SK-N-SH (cell line): ENCODE results near the gene PSAP. TPM values are rescaled to one million over a fixed set of nuclear protein-coding genes. Genes with fewer than 3 reads are reported as not detected.

ENCODE experiments used
- CTCF ChIA-PET: fragments of 300-600, 350-600 bp; formaldehyde crosslinking; extraction: SDS; loops from one replicate; lab custom pipeline; 2021; lab: Yijun Ruan, JAX
- POLR2A ChIA-PET: fragments of 350-600 bp; sonication (Branson Sonifier 250); formaldehyde crosslinking; extraction: SDS; loops from one replicate; lab custom pipeline; 2020; ENCODE audit warnings: antibody characterized with exemption, inconsistent platforms; lab: Yijun Ruan, JAX
- DNase-seq: peaks from one replicate; pipeline ENCODE4 v3.0.0; 2012
- H2AFZ ChIP-seq: fragments of 200-600 bp; sonication (generic); 2 replicates; pipeline ENCODE4 v1.8.1; 2016; ENCODE audit warnings: antibody characterized with exemption, mild to moderate bottlenecking, low read depth
- H3F3A ChIP-seq: fragments of 200-600 bp; sonication (generic); replicated peaks from 2 replicates; pipeline ENCODE3; 2016; ENCODE audit warnings: antibody characterized with exemption, mild to moderate bottlenecking; ENCODE audit not compliant: insufficient read depth
- H3K27ac ChIP-seq, 2 experiments: fragments of 200-500 bp in 1 of 2; fragments of 200-600 bp in 1 of 2; sonication (Bioruptor generic) in 1 of 2; sonication (generic), shearing (Covaris generic) in 1 of 2; 2 replicates each; pipeline versions ENCODE4 v1.5.1 to v1.6.1; 2014 to 2016; ENCODE audit warnings: low read depth in 2 of 2, inconsistent platforms in 1 of 2, low read length in 1 of 2, mild to moderate bottlenecking in 1 of 2, mixed read lengths in 1 of 2
- H3K27me3 ChIP-seq: fragments of 200-600 bp; sonication (generic), shearing (Covaris generic); 2 replicates; pipeline ENCODE4 v1.6.1; 2016; ENCODE audit warnings: mixed run types; ENCODE audit not compliant: insufficient read depth
- H3K36me3 ChIP-seq, 2 experiments: fragments of 200-500 bp in 1 of 2; fragments of 200-600 bp in 1 of 2; sonication (Bioruptor generic) in 1 of 2; sonication (generic) in 1 of 2; replicated peaks in 1 of 2; 2 replicates each; pipeline versions ENCODE3 to v1.5.1; 2014 to 2016; ENCODE audit warnings: low read length in 1 of 2, mild to moderate bottlenecking in 1 of 2; ENCODE audit not compliant: insufficient read depth in 2 of 2, control insufficient read depth in 1 of 2
- H3K4me1 ChIP-seq, 2 experiments: fragments of 200-500 bp in 1 of 2; fragments of 200-600 bp in 1 of 2; sonication (Bioruptor generic) in 1 of 2; sonication (generic), shearing (Covaris generic) in 1 of 2; 2 replicates each; pipeline versions ENCODE4 v1.5.1 to v1.6.1; 2014 to 2016; ENCODE audit warnings: low read depth in 1 of 2, low read length in 1 of 2, mixed run types in 1 of 2; ENCODE audit not compliant: insufficient read depth in 2 of 2, control insufficient read depth in 1 of 2
- H3K4me2 ChIP-seq: fragments of 200-600 bp; sonication (generic), shearing (Covaris generic); 2 replicates; pipeline ENCODE4 v1.6.1; 2017; ENCODE audit warnings: mixed run types
- H3K4me3 ChIP-seq, 2 experiments: fragments of 200-500 bp in 1 of 2; fragments of 200-600 bp in 1 of 2; sonication (Bioruptor generic) in 1 of 2; sonication (generic), shearing (Covaris generic) in 1 of 2; 2 replicates each; pipeline versions ENCODE4 v1.5.1 to v1.8.1; 2014 to 2016; ENCODE audit warnings: low read depth in 2 of 2, inconsistent platforms in 1 of 2, low read length in 1 of 2, mild to moderate bottlenecking in 1 of 2, mixed read lengths in 1 of 2, moderate library complexity in 1 of 2
- H3K79me2 ChIP-seq: fragments of 200-600 bp; sonication (generic); 2 replicates; pipeline ENCODE4 v1.8.1; 2017; ENCODE audit warnings: mild to moderate bottlenecking; ENCODE audit not compliant: insufficient read depth
- H3K9ac ChIP-seq: fragments of 200-600 bp; sonication (generic); 2 replicates; pipeline ENCODE4 v1.6.1; 2017; ENCODE audit warnings: mixed run types
- H3K9me2 ChIP-seq: fragments of 200-600 bp; sonication (generic); 2 replicates; pipeline ENCODE4 v1.6.1; 2017; ENCODE audit warnings: mixed run types
- H3K9me3 ChIP-seq: fragments of 200-600 bp; sonication (generic); 2 replicates; pipeline ENCODE4 v1.6.1; 2017; ENCODE audit warnings: mixed run types, mild to moderate bottlenecking, moderate library complexity
- H4K20me1 ChIP-seq: fragments of 200-600 bp; sonication (generic); 2 replicates; pipeline ENCODE4 v1.6.1; 2017; ENCODE audit warnings: mild to moderate bottlenecking, mixed run types; ENCODE audit not compliant: insufficient read depth
- CHD2 ChIP-seq: fragments of 150-350 bp; IDR thresholded peaks from 2 replicates; pipeline ENCODE4 v1.6.1; 2018; ENCODE audit warnings: low read length; ENCODE audit not compliant: partially characterized antibody
- ELF1 ChIP-seq: IDR thresholded peaks from 2 replicates; pipeline ENCODE4 v1.4.0; 2012
- EZH2phosphoT487 ChIP-seq: fragments of 200-600 bp; sonication (generic); IDR thresholded peaks from 2 replicates; pipeline ENCODE4 v1.6.1; 2017; ENCODE audit warnings: low read depth, mixed run types, mild to moderate bottlenecking, antibody characterized with exemption, moderate library complexity, borderline replicate concordance
- FOSL2 ChIP-seq: IDR thresholded peaks from 2 replicates; pipeline ENCODE4 v1.4.0; 2012; ENCODE audit warnings: low read depth, mild to moderate bottlenecking, moderate library complexity, borderline replicate concordance
- FOXM1 ChIP-seq: IDR thresholded peaks from 2 replicates; pipeline ENCODE4 v1.4.0; 2012; ENCODE audit warnings: low read depth, mild to moderate bottlenecking
- JUND ChIP-seq: IDR thresholded peaks from 2 replicates; pipeline ENCODE4 v1.4.0; 2012
- MAX ChIP-seq: IDR thresholded peaks from 2 replicates; pipeline ENCODE4 v1.4.0; 2012; ENCODE audit warnings: low read depth
- MXI1 ChIP-seq: IDR thresholded peaks from 2 replicates; pipeline ENCODE4 v1.6.1; 2012; ENCODE audit warnings: mild to moderate bottlenecking, low read depth, low read length, improper control_type of control experiment
- NRF1 ChIP-seq: IDR thresholded peaks from 2 replicates; pipeline ENCODE4 v1.6.1; 2012; ENCODE audit warnings: low read depth, mild to moderate bottlenecking, low read length
- PBX3 ChIP-seq: IDR thresholded peaks from 2 replicates; pipeline ENCODE4; 2012
- POLR2AphosphoS5 ChIP-seq: IDR thresholded peaks from 2 replicates; pipeline ENCODE4 v1.6.1; 2012; ENCODE audit warnings: low read depth, low read length
- RAD21 ChIP-seq: IDR thresholded peaks from 2 replicates; pipeline ENCODE4 v1.6.1; 2012; ENCODE audit warnings: mild to moderate bottlenecking, low read length
- RCOR1 ChIP-seq: fragments of 150-350 bp; IDR thresholded peaks from 2 replicates; pipeline ENCODE4 v1.6.1; 2017; ENCODE audit warnings: antibody characterized with exemption, low read length
- REST ChIP-seq: IDR thresholded peaks from 2 replicates; pipeline ENCODE4 v1.6.1; 2012; ENCODE audit warnings: mild to moderate bottlenecking, low read depth, low read length, moderate library complexity
- RFX5 ChIP-seq: IDR thresholded peaks from 2 replicates; pipeline ENCODE4 v1.6.1; 2012; ENCODE audit warnings: mild to moderate bottlenecking, improper control_type of control experiment, low read length
- SIN3A ChIP-seq: IDR thresholded peaks from 2 replicates; pipeline ENCODE4 v1.6.1; 2012; ENCODE audit warnings: low read depth, mild to moderate bottlenecking, low read length, moderate library complexity, borderline replicate concordance
- SMC3 ChIP-seq: IDR thresholded peaks from 2 replicates; pipeline ENCODE4 v1.6.1; 2012; ENCODE audit warnings: low read depth, low read length, improper control_type of control experiment
- TAF1 ChIP-seq: IDR thresholded peaks from 2 replicates; pipeline ENCODE4 v1.6.1; 2012; ENCODE audit warnings: low read depth, mild to moderate bottlenecking, low read length, moderate library complexity, borderline replicate concordance
- TCF12 ChIP-seq: IDR thresholded peaks from 2 replicates; pipeline ENCODE4 v1.4.0; 2012
- USF1 ChIP-seq: IDR thresholded peaks from 2 replicates; pipeline ENCODE4 v1.4.0; 2012; ENCODE audit warnings: low read depth, borderline replicate concordance
- YY1 ChIP-seq: IDR thresholded peaks from 2 replicates; pipeline ENCODE4 v1.4.0; 2012; ENCODE audit warnings: low read depth, mild to moderate bottlenecking
- WGBS: methylation state at CpG from one replicate; pipeline ENCODE4 v1.1.6; 2017; ENCODE audit warnings: low lambda C conversion rate; 5-methylcytosine and 5-hydroxymethylcytosine counted together
- polyA plus RNA-seq, 3 experiments: library from polyadenylated mRNA; depleted of rRNA; stranded (reverse); fragments of >200 nt; gene quantifications; 2 replicates each; pipeline ENCODE4 v1.2.3, GENCODE V29; 2012

PSAP gene
- polyA plus RNA-seq, 1 of the 3 experiments (the other 2 are of a cell fraction) = 1,647 TPM

GRCh38 chr10:71849461-71849908, 1.6 kb downstream of the PSAP start:
- peaks cover 0 to 6% of the 10 kb centered on the region in 2 experiments for H3K36me3 ChIP-seq
- no peak for TF ChIP-seq NRF1
- no peak for TF ChIP-seq MXI1
- no peak for TF ChIP-seq REST
- no peak for TF ChIP-seq MAX
- no peak for TF ChIP-seq SIN3A
- no peak for TF ChIP-seq ELF1
- no peak for TF ChIP-seq TCF12
- TF ChIP-seq TAF1 = no peak
- no peak for TF ChIP-seq EZH2phosphoT487
- no peak for TF ChIP-seq FOSL2
- no peak for TF ChIP-seq RAD21
- H3K27ac ChIP-seq = peak overlapping the region in 1 of 2 experiments; percentile 85; a peak in 1 of 4 replicates
- no peak for DNase-seq
- H3K9me3 ChIP-seq = no peaks in the 10 kb centered on the region
- no peaks in the 10 kb centered on the region for H3K27me3 ChIP-seq
- no peaks in the 10 kb centered on the region for H3K9me2 ChIP-seq
- 91% methylated on average over 17 of the region's 17 CpGs for WGBS
- H3K79me2 ChIP-seq = peaks cover 65% of the 10 kb centered on the region
- POLR2A ChIA-PET = no interaction called here
- peak overlapping the region; percentile 87 to 96 for H3K4me3 ChIP-seq
- H3F3A ChIP-seq = no peaks in the 10 kb centered on the region
- H3K4me2 ChIP-seq = peak overlapping the region; percentile 87
- H3K4me1 ChIP-seq = peaks cover 18 to 24% of the 10 kb centered on the region in 2 experiments; a peak in 3 of 4 replicates
- H3K9ac ChIP-seq = peak overlapping the region; percentile 97; the same call in 1 of the 2 replicates
- peaks cover 59% of the 10 kb centered on the region for H4K20me1 ChIP-seq
- no peak overlapping the region for H2AFZ ChIP-seq
- CTCF ChIA-PET = interaction anchor here (0.9 to 2.3 kb wide), 4 partner anchors 14 to 47 kb away, joined by 3 to 11 read pairs (median 4); no protein-coding TSS in a partner anchor

GRCh38 chr10:71848325-71849275, 2.5 kb downstream of the PSAP start:
- CTCF ChIA-PET = interaction anchor here (0.6 to 1.4 kb wide), 5 partner anchors 12 to 48 kb away, joined by 3 to 5 read pairs (median 4); no protein-coding TSS in a partner anchor
- peak overlapping the region in 1 of 2 experiments; percentile 96; a peak in 2 of 4 replicates for H3K4me3 ChIP-seq
- DNase-seq = no peak
- TF ChIP-seq FOSL2 = no peak
- TF ChIP-seq USF1 = no peak
- TF ChIP-seq RFX5 = no peak
- TF ChIP-seq PBX3 = no peak
- TF ChIP-seq YY1 = no peak
- TF ChIP-seq JUND = no peak
- no peak for TF ChIP-seq RCOR1
- TF ChIP-seq POLR2AphosphoS5 = no peak
- no peak for TF ChIP-seq CHD2
- no peak for TF ChIP-seq SMC3
- TF ChIP-seq TCF12 = no peak
- no peak for TF ChIP-seq SIN3A
- no peak for TF ChIP-seq FOXM1

More at GRCh38 chr10:71848325-71849275, 2.5 kb downstream of the PSAP start:
- Histone ChIP-seq H3K9ac (no peak overlapping the region), H3K27ac (0 out of 4 replicates have a peak overlapping the region, but pooled peaks of 1 of the 2 experiments have one; percentile 19), H3K4me1 (peaks cover 19 to 24% of the 10 kb centered on the region in 2 experiments; a peak in 3 of 4 replicates), H2AFZ (no peak overlapping the region), H3K27me3 (no peaks in the 10 kb centered on the region), H3K4me2 (peak overlapping the region; percentile 87), H4K20me1 (peaks cover 68% of the 10 kb centered on the region), H3K9me3 (no peaks in the 10 kb centered on the region), H3K36me3 (peaks cover 0 to 6% of the 10 kb centered on the region in 2 experiments), H3K9me2 (no peaks in the 10 kb centered on the region), H3K79me2 (peaks cover 74% of the 10 kb centered on the region), H3F3A (no peaks in the 10 kb centered on the region)
- POLR2A ChIA-PET = no interaction called here
- 80% methylated on average over 11 of the region's 11 CpGs for WGBS
